Activated CD4-positive, alpha-beta T cell treated with anti-CD3 and anti-CD28 coated beads, Interleukin-2, amount 10 ng/mL, durations not matched to agents 7 days and 5 days (primary cell): ENCODE data around the gene ZNF157. TPM values are rescaled to one million over a fixed set of nuclear protein-coding genes. Genes with fewer than 3 reads are reported as not detected.

Experiments
- CTCF ChIA-PET: fragments of 350-600 bp; sonication (Branson Sonifier 250); formaldehyde crosslinking; loops from one replicate; lab custom pipeline; 2021; ENCODE audit warnings: antibody characterized with exemption; lab: Charles Lee
- POLR2A ChIA-PET: fragments of 350-600 bp; sonication (Branson Sonifier 250); formaldehyde crosslinking; loops from one replicate; lab custom pipeline; 2021; ENCODE audit warnings: antibody characterized with exemption; lab: Charles Lee
- DNase-seq: peaks from one replicate; pipeline ENCODE4 v3.0.0-alpha.2; 2020
- H3K27ac Mint-ChIP-seq: one replicate; pipeline ENCODE4 v1.8.0; 2021; ENCODE audit warnings: mild to moderate bottlenecking, moderate library complexity, mixed read lengths
- H3K27me3 Mint-ChIP-seq: one replicate; pipeline ENCODE4 v1.8.0; 2021; ENCODE audit warnings: mixed read lengths
- H3K36me3 Mint-ChIP-seq: one replicate; pipeline ENCODE4 v1.8.0; 2021; ENCODE audit warnings: low read depth, mixed read lengths
- H3K4me1 Mint-ChIP-seq: one replicate; pipeline ENCODE4 v1.8.0; 2021; ENCODE audit warnings: mixed read lengths
- H3K4me3 Mint-ChIP-seq: one replicate; pipeline ENCODE4 v1.8.0; 2021; ENCODE audit warnings: mild to moderate bottlenecking, moderate library complexity, mixed read lengths
- H3K9me3 Mint-ChIP-seq: one replicate; pipeline ENCODE4 v1.8.0; 2021; ENCODE audit warnings: mixed read lengths
- total RNA-seq, 2 experiments: library from RNA; stranded (reverse); gene quantifications; one replicate each; pipeline ENCODE4 v1.2.3, GENCODE V29; 2021

ZNF157 gene
- total RNA-seq, 2 experiments from 2014 or later: 0.40 to 0.42 TPM

DNA sequence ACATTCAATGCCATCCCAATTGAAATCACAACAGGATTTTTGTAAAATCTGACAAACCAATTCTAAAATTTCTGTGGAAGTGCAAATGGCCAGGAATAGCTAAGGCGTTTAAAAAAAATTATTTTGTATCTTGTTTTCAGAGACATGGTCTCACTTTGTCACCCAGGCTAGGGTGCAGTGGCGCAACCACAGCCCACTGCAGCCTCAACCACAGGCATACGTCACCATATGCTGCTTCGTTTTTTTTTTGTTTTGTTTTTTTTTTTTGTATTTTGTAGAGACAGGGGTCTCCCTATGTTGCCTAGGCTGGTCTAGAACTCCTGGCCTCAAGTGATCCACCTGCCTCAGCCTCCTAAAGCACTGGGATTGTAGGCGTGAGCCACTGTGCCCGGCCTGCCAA lies 88.2 kb downstream of the ZNF157 start:
- CTCF ChIA-PET: interaction anchor here (0.6 kb wide), 1 partner anchor 704 kb away, joined by 4 read pairs; no protein-coding TSS in a partner anchor
- Mint-ChIP-seq H3K9me3 (peaks cover 5% of the 10 kb centered on the region), H3K27ac (no peak overlapping the region), H3K27me3 (no peaks in the 10 kb centered on the region), H3K4me3 (no peak overlapping the region), H3K4me1 (no peaks in the 10 kb centered on the region), H3K36me3 (peaks cover 61% of the 10 kb centered on the region)
- POLR2A ChIA-PET: no interaction called here
- no peak for DNase-seq

DNA sequence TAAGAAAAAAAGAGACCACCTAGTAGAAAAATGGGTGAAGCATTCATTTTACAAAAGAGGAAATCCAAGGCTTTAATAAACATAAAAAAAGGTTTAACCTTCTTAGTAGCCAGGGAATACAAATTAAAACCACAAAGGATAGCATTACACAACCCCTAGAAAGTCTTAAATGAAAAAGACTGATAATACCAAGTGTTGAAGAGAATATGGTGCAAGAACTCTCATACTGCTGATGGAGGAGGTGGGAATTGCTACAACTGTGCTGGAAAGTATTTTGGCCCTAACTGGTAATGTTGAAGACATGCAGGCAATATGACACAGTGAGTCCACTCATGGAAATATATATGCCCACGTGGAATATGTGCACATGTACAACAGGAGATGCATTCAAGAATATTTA lies 90.2 kb downstream of the ZNF157 start:
- ChIA-PET POLR2A (no interaction called here), CTCF (no interaction called here)
- Mint-ChIP-seq H3K27ac (no peak overlapping the region), H3K27me3 (no peaks in the 10 kb centered on the region), H3K9me3 (peaks cover 4% of the 10 kb centered on the region), H3K4me1 (no peaks in the 10 kb centered on the region), H3K36me3 (peaks cover 57% of the 10 kb centered on the region), H3K4me3 (no peak overlapping the region)
- DNase-seq: no peak

Other genes starting within 250 kb of the ZNF157 start
- gene NDUFB11, start 225.9 kb upstream of the ZNF157 start, total RNA-seq: 100 to 1,000 TPM; 109 to 111 TPM
- 10 to 100 TPM; 59.0 to 59.2 TPM for gene RBM10, start 225.4 kb upstream of the ZNF157 start, total RNA-seq
- 100 to 1,000 TPM; 162 to 177 TPM for gene UBA1, start 176.7 kb upstream of the ZNF157 start, total RNA-seq
- gene CDK16, start 151.9 kb upstream of the ZNF157 start, total RNA-seq: 10 to 100 TPM; 61.6 to 64.2 TPM
- gene USP11, start 137.6 kb upstream of the ZNF157 start, total RNA-seq: 10 to 100 TPM; 26.0 to 28.2 TPM
- 10 to 100 TPM; 12.2 to 13.3 TPM for gene ZNF41, start 112.6 kb downstream of the ZNF157 start, total RNA-seq
- 10 to 100 TPM; 76.9 to 82.0 TPM for gene ARAF, start 190.6 kb downstream of the ZNF157 start, total RNA-seq
- gene TIMP1, start 211.9 kb downstream of the ZNF157 start, total RNA-seq: 10 to 100 TPM; 81.7 to 97.1 TPM
- under 1 TPM; 0.35 TPM for gene SYN1, start 249.3 kb downstream of the ZNF157 start, total RNA-seq